ENCODE measurements around the gene TLE3. TPM values are rescaled to one million over a fixed set of nuclear protein-coding genes. Genes with fewer than 3 reads are reported as not detected.

TLE3 gene
- total RNA-seq, 1 donor from 2014 or later, result 28.8 TPM

DNA sequence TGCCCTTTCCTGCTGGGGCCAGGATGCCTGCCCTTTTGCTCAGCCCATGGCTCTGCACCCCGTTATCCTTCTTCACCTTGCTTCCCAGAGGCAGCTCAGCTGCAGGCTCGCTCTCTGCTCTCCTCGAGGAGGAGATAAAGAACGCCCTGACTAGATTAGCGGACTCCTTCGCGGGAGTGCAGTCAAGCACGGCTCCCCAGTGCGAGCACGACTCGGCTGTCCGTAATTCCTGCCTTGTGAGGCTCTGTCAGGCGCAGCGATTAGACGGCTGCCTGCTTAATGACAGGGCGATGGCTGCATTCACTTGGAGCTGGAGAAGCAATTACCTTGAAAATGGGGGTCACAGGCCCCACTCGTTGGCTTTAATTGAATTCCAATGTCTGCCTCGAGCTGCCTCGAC, 25.9 kb downstream of the TLE3 start:
- H3K36me3 Mint-ChIP-seq (ENCODE audit: unreplicated experiment), result peaks cover 57% of the 10 kb centered on the region
- TF ChIP-seq, protein P1, sequence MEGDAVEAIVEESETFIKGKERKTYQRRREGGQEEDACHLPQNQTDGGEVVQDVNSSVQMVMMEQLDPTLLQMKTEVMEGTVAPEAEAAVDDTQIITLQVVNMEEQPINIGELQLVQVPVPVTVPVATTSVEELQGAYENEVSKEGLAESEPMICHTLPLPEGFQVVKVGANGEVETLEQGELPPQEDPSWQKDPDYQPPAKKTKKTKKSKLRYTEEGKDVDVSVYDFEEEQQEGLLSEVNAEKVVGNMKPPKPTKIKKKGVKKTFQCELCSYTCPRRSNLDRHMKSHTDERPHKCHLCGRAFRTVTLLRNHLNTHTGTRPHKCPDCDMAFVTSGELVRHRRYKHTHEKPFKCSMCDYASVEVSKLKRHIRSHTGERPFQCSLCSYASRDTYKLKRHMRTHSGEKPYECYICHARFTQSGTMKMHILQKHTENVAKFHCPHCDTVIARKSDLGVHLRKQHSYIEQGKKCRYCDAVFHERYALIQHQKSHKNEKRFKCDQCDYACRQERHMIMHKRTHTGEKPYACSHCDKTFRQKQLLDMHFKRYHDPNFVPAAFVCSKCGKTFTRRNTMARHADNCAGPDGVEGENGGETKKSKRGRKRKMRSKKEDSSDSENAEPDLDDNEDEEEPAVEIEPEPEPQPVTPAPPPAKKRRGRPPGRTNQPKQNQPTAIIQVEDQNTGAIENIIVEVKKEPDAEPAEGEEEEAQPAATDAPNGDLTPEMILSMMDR (IDR thresholded peaks at IDR 0.05), result no peak
- no peaks in the 10 kb centered on the region for H3K9me3 Mint-ChIP-seq (ENCODE audit: unreplicated experiment)
- DNase-seq (ENCODE audit: extremely low spot score, unreplicated experiment), result no peak
- no peak overlapping the region for H3K4me3 Mint-ChIP-seq (ENCODE audit: unreplicated experiment)
- no peaks in the 10 kb centered on the region for H3K27me3 Mint-ChIP-seq (ENCODE audit: unreplicated experiment)
- no peak overlapping the region for H3K27ac Mint-ChIP-seq (ENCODE audit: unreplicated experiment)
- no peaks in the 10 kb centered on the region for H3K4me1 Mint-ChIP-seq (ENCODE audit: unreplicated experiment)

DNA sequence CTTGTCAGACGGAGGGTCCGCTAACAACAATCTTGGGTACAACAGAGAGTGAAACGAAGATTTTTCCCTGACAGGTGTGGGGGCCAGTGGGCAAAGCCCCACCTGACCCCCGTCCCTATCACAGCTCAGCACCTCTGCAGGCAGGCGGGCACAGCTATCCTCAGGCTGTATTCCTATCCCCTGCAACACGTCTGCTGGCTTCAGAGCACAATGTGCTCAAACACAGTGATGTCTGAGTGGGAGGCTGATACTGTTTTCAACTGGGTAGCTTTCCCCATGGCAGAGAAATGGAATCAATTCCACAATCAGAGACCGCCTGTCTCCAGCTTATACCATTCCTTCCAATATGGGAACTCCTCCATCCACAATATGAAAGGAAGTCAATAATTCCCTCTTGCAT, 28.0 kb downstream of the TLE3 start:
- Mint-ChIP-seq H3K27ac (ENCODE audit: unreplicated experiment) (no peak overlapping the region), H3K36me3 (ENCODE audit: unreplicated experiment) (peaks cover 49% of the 10 kb centered on the region), H3K4me3 (ENCODE audit: unreplicated experiment) (no peak overlapping the region), H3K27me3 (ENCODE audit: unreplicated experiment) (no peaks in the 10 kb centered on the region), H3K4me1 (ENCODE audit: unreplicated experiment) (peaks cover 5% of the 10 kb centered on the region), H3K9me3 (ENCODE audit: unreplicated experiment) (no peaks in the 10 kb centered on the region)
- no peak for DNase-seq (ENCODE audit: extremely low spot score, unreplicated experiment)
- TF ChIP-seq, protein P1 (IDR thresholded peaks at IDR 0.05), result no peak

DNA sequence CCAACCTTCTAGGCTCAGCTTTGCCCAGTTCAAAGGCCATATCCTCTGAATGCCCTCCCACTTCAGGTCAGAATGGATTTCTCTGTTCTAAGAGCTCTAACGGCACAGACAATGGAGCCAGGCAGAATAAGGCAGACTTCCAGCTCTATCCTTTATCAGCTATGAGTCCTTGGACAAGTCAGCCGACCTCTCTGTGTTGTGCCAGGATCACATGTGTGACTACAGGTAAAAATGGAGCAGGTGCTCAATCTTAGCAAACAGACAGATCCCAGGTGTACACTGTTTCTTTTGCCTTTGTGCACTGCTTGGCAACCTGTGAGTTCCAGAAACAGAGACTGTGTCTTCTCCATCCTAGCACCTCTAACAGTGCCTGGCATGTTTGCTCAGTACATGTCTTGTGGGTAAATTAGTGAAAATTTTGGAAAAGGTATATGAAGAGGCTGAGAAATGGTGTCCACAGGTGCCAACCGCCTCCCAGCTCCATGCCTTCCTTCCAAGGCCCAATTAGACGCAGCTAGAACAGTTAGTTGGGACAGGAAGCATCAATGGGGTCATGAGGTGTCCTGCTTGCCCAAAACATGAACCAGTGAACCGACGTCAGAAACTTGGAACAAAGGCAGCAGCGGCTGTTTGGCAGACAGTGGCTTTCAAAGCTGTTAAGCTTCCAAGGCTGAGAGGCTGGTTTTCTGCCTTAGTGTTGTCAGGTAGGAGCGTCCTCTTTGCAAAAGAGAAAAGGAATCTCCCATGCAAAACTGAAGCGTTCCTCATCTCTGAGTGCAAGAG, 28.7 kb downstream of the TLE3 start:
- Mint-ChIP-seq H3K36me3 (ENCODE audit: unreplicated experiment) (peaks cover 42% of the 10 kb centered on the region), H3K4me1 (ENCODE audit: unreplicated experiment) (peaks cover 5% of the 10 kb centered on the region), H3K9me3 (ENCODE audit: unreplicated experiment) (no peaks in the 10 kb centered on the region), H3K27me3 (ENCODE audit: unreplicated experiment) (no peaks in the 10 kb centered on the region), H3K4me3 (ENCODE audit: unreplicated experiment) (no peak overlapping the region), H3K27ac (ENCODE audit: unreplicated experiment) (no peak overlapping the region)
- no peak for DNase-seq (ENCODE audit: extremely low spot score, unreplicated experiment)
- TF ChIP-seq, protein P1 (IDR thresholded peaks at IDR 0.05), result no peak

DNA sequence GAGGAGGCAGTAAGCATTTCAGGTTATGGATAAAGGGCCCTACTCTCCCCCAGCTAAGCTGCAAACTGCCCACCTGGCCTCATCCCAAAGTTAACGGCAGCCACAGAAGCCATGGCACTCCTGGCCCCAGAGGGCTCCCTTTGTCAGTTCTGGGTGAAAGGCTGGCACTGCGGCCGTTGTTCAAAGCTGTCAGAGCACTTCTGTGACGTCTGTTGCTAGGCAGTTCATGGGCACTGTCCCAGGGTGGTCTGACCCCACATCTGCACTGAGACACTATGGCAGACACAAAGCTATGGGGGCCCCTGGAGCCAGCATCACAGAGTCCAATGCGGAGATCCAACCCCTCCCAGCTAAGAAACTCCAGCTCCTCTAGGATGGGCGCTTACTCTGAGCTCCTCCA, 30.0 kb downstream of the TLE3 start:
- Mint-ChIP-seq H3K4me3 (ENCODE audit: unreplicated experiment) (no peak overlapping the region), H3K9me3 (ENCODE audit: unreplicated experiment) (no peaks in the 10 kb centered on the region), H3K27ac (ENCODE audit: unreplicated experiment) (no peak overlapping the region), H3K27me3 (ENCODE audit: unreplicated experiment) (no peaks in the 10 kb centered on the region), H3K4me1 (ENCODE audit: unreplicated experiment) (peaks cover 10% of the 10 kb centered on the region), H3K36me3 (ENCODE audit: unreplicated experiment) (peaks cover 33% of the 10 kb centered on the region)
- TF ChIP-seq, protein P1 (IDR thresholded peaks at IDR 0.05), result no peak
- no peak for DNase-seq (ENCODE audit: extremely low spot score, unreplicated experiment)

DNA sequence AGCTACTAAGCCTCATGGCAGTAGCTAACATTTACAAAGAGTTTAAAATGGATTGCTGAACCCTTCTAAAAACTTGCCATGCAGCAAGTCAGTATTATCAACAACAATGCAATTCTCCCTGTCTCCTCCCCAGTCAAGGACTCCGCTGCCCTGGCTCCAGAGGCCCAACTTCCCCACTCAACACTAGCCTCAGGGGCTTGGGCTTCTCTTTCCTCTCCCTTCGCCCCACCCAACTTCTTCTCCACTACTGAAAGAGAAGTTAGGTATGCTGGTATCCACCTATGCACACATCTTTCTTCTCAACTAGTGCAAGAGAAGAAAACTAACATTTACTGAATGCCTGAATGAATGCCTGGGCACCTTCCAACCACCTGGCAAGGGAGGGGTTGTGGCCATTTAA, 30.7 kb downstream of the TLE3 start:
- TF ChIP-seq, protein P1 (IDR thresholded peaks at IDR 0.05), result no peak
- peaks cover 16% of the 10 kb centered on the region for H3K4me1 Mint-ChIP-seq (ENCODE audit: unreplicated experiment)
- no peak overlapping the region for H3K27ac Mint-ChIP-seq (ENCODE audit: unreplicated experiment)
- no peaks in the 10 kb centered on the region for H3K27me3 Mint-ChIP-seq (ENCODE audit: unreplicated experiment)
- no peak for DNase-seq (ENCODE audit: extremely low spot score, unreplicated experiment)
- H3K4me3 Mint-ChIP-seq (ENCODE audit: unreplicated experiment), result no peak overlapping the region
- peaks cover 29% of the 10 kb centered on the region for H3K36me3 Mint-ChIP-seq (ENCODE audit: unreplicated experiment)
- no peaks in the 10 kb centered on the region for H3K9me3 Mint-ChIP-seq (ENCODE audit: unreplicated experiment)

All from osteocyte (in vitro differentiated cells).